HepG2 (cell line): ENCODE data around the gene FSCN2. TPM values are rescaled to one million over a fixed set of nuclear protein-coding genes. Genes with fewer than 3 reads are reported as not detected.
A peak's percentile ranks its signal among the peaks of the same experiment; 100 is the strongest.

Experiments
- BCLAF1 ChIP-seq: fragments of 450-650 bp; IDR thresholded peaks from 2 replicates; pipeline ENCODE4 v1.6.1; 2017; ENCODE audit warnings: mild to moderate bottlenecking
- CSRNP2 ChIP-seq: sonication (generic); formaldehyde crosslinking; conservative IDR thresholded peaks from 2 replicates; pipeline ENCODE4 v1.8.0; 2022; ENCODE audit warnings: low read depth, missing genetic modification reagents
- DMAP1 ChIP-seq: IDR thresholded peaks from 2 replicates; pipeline ENCODE4 v1.6.1; 2016
- HNRNPL ChIP-seq: fragments of 200-400 bp; formaldehyde crosslinking; IDR thresholded peaks from 2 replicates; pipeline ENCODE4 v1.6.1; 2017; ENCODE audit warnings: mild to moderate bottlenecking, low read depth, low read length
- KLF12 ChIP-seq: sonication (generic); formaldehyde crosslinking; IDR thresholded peaks from 2 replicates; pipeline ENCODE4 v1.4.0; 2020; ENCODE audit warnings: missing genetic modification reagents, borderline replicate concordance
- KLF9 ChIP-seq: IDR thresholded peaks from 2 replicates; pipeline ENCODE4 v1.6.1; 2016; ENCODE audit warnings: low read depth
- MXD4 ChIP-seq: IDR thresholded peaks from 2 replicates; pipeline ENCODE4 v1.6.1; 2016; ENCODE audit warnings: mild to moderate bottlenecking, missing biosample characterization, missing genetic modification reagents
- NR1H2 ChIP-seq: sonication (generic); formaldehyde crosslinking; IDR thresholded peaks from 2 replicates; pipeline ENCODE4 v1.8.1; 2022; ENCODE audit warnings: low read depth, missing genetic modification reagents, borderline replicate concordance
- NR2C2 ChIP-seq: sonication (generic); formaldehyde crosslinking; IDR thresholded peaks from 2 replicates; pipeline ENCODE4 v1.4.0; 2020; ENCODE audit warnings: missing genetic modification reagents, mild to moderate bottlenecking, moderate library complexity, borderline replicate concordance
- PCBP2 ChIP-seq: fragments of 200-400 bp; formaldehyde crosslinking; optimal IDR thresholded peaks from 2 replicates; pipeline ENCODE3; 2018; ENCODE audit warnings: low read length, low read depth; ENCODE audit not compliant: poor library complexity, severe bottlenecking
- POGZ ChIP-seq: sonication (generic); formaldehyde crosslinking; IDR thresholded peaks from 2 replicates; pipeline ENCODE4 v1.4.0; 2020; ENCODE audit warnings: mild to moderate bottlenecking, missing genetic modification reagents
- SCMH1 ChIP-seq: sonication (generic); formaldehyde crosslinking; IDR thresholded peaks from 2 replicates; pipeline ENCODE4 v1.9.0; 2021; ENCODE audit warnings: missing genetic modification reagents, mild to moderate bottlenecking, borderline replicate concordance
- SIN3A ChIP-seq: IDR thresholded peaks from 2 replicates; pipeline ENCODE4 v1.6.1; 2011; ENCODE audit warnings: low read depth, mild to moderate bottlenecking, control low read depth, low read length, borderline replicate concordance
- SP2 ChIP-seq: sonication (generic); formaldehyde crosslinking; IDR thresholded peaks from 2 replicates; pipeline ENCODE4 v1.5.1; 2020; ENCODE audit warnings: mild to moderate bottlenecking, missing genetic modification reagents
- TBX2 ChIP-seq: sonication (generic); formaldehyde crosslinking; IDR thresholded peaks from 2 replicates; pipeline ENCODE4 v1.5.0; 2020; ENCODE audit warnings: missing genetic modification reagents, mild to moderate bottlenecking, borderline replicate concordance
- THAP8 ChIP-seq: sonication (generic); formaldehyde crosslinking; IDR thresholded peaks from 2 replicates; pipeline ENCODE4 v1.5.1; 2020; ENCODE audit warnings: missing genetic modification reagents, mild to moderate bottlenecking, borderline replicate concordance
- ZNF225 ChIP-seq: sonication (generic); formaldehyde crosslinking; IDR thresholded peaks from 2 replicates; pipeline ENCODE4 v1.4.0; 2020; ENCODE audit warnings: mild to moderate bottlenecking, missing genetic modification reagents
- ZNF280D ChIP-seq: sonication (generic); formaldehyde crosslinking; IDR thresholded peaks from 2 replicates; pipeline ENCODE4 v1.5.1; 2020; ENCODE audit warnings: mild to moderate bottlenecking, missing genetic modification reagents
- ZNF562 ChIP-seq: sonication (generic); formaldehyde crosslinking; IDR thresholded peaks from 2 replicates; pipeline ENCODE4 v1.8.0; 2022; ENCODE audit warnings: missing genetic modification reagents, borderline replicate concordance
- ZNF576 ChIP-seq: sonication (generic); formaldehyde crosslinking; IDR thresholded peaks from 2 replicates; pipeline ENCODE4 v1.4.0; 2020; ENCODE audit warnings: mild to moderate bottlenecking, missing genetic modification reagents
- ZNF724P ChIP-seq: sonication (generic); formaldehyde crosslinking; IDR thresholded peaks from 2 replicates; pipeline ENCODE4 v1.8.0; 2022; ENCODE audit warnings: missing genetic modification reagents, borderline replicate concordance
- polyA plus RNA-seq, 8 experiments: library from polyadenylated mRNA; depleted of rRNA in 3 of 8; stranded (reverse) in 7 of 8; unstranded in 1 of 8; fragments of >200 nt; fragmentation: Illumina TruSeq in 4 of 8; extraction: Trizol in 4 of 8; gene quantifications; 2 replicates each; pipeline versions ENCODE4 v1.2.1 to v1.2.3, GENCODE V29; 2011 to 2016; ENCODE audit warnings: low read depth in 4 of 8, missing spikeins in 1 of 8, mixed read lengths in 1 of 8; ENCODE audit not compliant: insufficient read depth in 1 of 8
- total RNA-seq, 5 experiments: library from RNA; depleted of rRNA; stranded (reverse); fragments of >200 nt; fragmentation: Illumina TruSeq; extraction: Trizol; gene quantifications; 2 replicates each; pipeline ENCODE4 v1.2.3, GENCODE V29; 2016; ENCODE audit warnings: low read depth in 1 of 5

Gene FSCN2
- total and polyA plus RNA-seq, 2 of the 13 experiments (the other 11 are each of a cell fraction or from before 2014, with no cell fraction given), result 0.09 TPM; not detected in 1

- no peak for TF ChIP-seq ZNF280D (CRISPR knock-in tag)
- no peak for TF ChIP-seq CSRNP2
- TF ChIP-seq ZNF724P (CRISPR knock-in tag), result 0 out of 2 replicates have a peak, but pooled peaks have one; percentile 43
- TF ChIP-seq HNRNPL, result no peak
- peak; percentile 38; the same call in 1 of the 2 replicates for TF ChIP-seq SP2 (CRISPR knock-in tag)
- TF ChIP-seq ZNF576 (CRISPR knock-in tag), result no peak
- TF ChIP-seq KLF9 (CRISPR knock-in tag), result no peak
- no peak; the same call in none of the 2 replicates for TF ChIP-seq DMAP1 (CRISPR knock-in tag)
- TF ChIP-seq PCBP2, result no peak
- TF ChIP-seq SIN3A, result peak; percentile 77
- TF ChIP-seq ZNF225 (CRISPR knock-in tag), result 0 out of 2 replicates have a peak, but pooled peaks have one; percentile 11
- TF ChIP-seq NR2C2, result peak; percentile 71
- TF ChIP-seq TBX2, result no peak; the same call in 1 of the 2 replicates
- TF ChIP-seq NR1H2 (CRISPR knock-in tag), result no peak
- TF ChIP-seq SCMH1 (CRISPR knock-in tag), result no peak
- no peak for TF ChIP-seq ZNF562 (CRISPR knock-in tag)
- TF ChIP-seq KLF12 (CRISPR knock-in tag), result peak; percentile 97
- TF ChIP-seq POGZ (CRISPR knock-in tag), result peak; percentile 54; the same call in 1 of the 2 replicates
- no peak; the same call in none of the 2 replicates for TF ChIP-seq THAP8 (CRISPR knock-in tag)
- no peak for TF ChIP-seq BCLAF1
- TF ChIP-seq MXD4, result peak; percentile 94
These were observed 24.3 kb downstream of the FSCN2 start, which contains the start of gene FAAP100 (continued) for GRCh38 chr17:81552244-81553017.
